ENCODE data around the gene STK40.

The STK40 gene

DNA sequence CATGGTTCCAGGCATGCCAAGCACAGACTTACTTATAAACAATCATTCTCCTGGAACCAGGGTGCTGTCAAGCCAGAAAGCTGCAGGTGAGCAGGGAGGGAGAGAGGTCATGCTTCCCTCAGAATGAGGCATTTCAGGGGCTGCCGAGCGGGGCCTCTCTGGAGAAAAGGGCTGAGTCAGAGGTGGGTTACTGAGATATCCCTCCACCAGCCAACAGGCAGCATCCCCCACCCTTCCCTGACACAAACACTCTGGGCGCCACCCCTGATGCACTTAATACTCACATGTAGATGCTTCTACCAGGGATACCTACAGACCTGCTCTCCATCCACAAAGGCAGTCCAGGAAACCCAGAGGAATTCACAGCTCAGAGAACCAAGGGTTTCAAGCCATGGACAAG is 13.1 kb downstream of the STK40 start:
- DNase-seq (ENCODE audit: low spot score) = no peak

DNA sequence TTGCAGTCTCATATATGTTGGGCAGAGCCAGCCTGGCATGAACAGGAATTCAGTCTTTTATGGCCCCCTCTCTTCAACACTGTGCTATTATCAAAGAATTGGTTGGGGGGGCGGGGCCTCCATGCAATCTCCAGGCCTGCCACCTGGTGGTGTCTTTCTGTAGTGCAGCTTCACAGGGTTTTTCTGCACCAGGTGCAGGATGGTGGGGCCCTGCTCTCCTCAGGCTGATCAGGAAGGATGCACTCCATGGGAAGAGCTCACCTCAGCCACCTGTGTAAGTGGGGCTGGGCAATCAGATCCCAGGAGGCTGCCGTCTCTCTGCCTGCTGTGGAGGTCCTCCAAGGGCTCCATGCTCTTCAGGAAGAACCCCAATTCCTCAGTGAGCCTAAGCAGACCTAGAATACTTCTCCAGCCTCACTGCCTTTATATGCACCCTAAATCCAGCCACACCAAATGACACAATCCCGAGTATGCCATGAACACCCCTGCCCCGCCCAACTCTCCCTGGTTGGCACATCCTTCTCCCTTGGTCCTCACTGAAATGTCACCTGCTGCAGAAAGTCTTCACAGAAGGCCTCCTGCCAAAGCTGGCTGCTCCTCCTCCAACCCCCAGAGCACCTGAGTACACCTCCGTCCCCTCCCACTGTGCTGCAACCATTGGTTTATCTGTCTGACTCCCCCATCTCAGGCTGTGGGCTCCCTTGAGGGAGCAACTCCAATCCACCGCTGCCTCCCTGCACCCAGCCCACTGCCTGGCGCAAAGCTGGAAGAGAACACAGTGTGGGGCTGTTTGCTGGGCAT is 16.5 kb downstream of the STK40 start:
- DNase-seq (ENCODE audit: low spot score) = peak; percentile 81

DNA sequence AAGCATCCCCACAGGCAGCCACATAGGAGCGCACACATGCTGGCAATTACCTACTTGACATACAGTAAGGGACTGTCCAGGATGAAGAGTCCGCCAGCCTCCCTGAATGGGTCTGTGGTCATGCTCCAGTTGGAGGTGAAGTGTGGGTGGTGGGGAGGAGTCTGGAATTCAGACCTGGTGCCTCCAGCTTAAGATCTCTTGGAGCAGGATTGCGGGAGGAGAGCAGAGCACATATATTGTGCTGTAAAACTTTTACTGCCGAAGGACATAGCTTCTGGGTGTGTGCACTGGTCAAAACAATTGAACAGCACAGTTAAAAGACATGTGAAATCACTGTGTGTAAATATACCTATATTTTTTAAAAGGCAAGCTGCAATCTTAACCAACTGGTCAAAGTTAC is 17.9 kb downstream of the STK40 start:
- DNase-seq (ENCODE audit: low spot score) = no peak

DNA sequence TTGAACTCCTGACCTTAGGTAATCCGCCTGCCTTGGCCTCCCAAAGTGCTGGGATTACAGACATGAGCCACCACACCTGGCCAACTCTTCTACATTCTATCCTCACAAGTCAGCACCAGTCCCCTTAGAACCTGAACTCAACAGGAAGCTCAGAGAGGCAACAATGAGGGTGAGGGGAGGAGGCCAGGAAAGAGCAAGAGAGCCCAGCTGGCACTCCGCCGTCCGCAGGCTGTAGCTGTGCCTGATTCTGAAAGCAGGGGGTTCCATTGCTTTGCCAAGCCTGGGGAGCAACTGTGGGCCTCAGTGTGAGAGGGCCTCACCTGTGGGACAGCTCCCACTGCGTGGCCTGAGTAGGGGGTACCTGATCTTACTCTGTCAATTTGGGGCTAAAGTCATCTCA is 18.7 kb downstream of the STK40 start:
- no peak for DNase-seq (ENCODE audit: low spot score)

DNA sequence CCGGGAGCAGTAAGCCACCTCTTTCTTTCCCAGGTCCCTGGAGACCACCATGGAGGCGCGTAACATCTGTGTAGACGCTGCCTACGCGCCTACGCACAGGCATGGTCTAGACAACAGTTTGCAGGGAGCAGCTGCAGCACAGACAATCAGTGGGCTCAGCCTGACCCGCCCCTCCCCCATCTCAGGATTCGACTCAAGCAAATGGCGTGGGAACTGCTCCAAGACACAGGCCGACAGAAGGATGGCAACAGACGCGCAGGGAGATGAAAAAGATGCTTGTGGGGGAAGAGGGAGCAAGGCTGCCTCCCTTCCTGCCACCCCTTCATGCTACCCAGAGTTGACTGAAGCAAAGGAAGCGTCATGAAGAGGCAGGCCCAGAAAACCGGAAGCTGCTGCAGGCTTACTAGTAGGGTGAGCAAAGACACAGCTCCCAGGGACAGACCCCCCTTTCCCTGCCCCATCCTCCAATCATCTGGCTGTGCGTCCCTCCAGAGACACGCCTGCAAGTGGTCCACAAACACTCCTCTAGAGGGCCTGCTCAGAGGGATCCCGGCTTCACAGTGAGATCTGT is 19.5 kb downstream of the STK40 start:
- peak; percentile 87 for DNase-seq (ENCODE audit: low spot score)

DNA sequence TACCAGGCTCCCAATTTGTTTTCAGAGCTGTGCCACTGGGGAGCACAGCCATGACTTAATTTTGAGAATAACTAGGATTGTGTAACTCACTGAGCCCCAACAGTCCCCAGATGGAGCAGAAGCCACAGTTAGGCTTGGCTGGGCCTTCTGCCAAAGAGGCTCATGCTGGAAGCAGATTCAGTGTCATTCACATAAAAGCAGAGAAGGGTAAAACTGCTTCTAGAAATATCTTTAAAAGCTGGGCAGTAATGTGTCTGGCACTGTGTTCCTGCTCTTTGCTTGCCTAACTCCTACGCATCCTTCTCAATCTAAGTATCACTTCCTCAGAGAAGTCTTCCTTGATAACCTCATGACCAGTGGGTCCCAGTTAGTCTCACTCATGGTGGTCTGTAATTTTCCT is 20.3 kb downstream of the STK40 start:
- peak; percentile 56 for DNase-seq (ENCODE audit: low spot score)

DNA sequence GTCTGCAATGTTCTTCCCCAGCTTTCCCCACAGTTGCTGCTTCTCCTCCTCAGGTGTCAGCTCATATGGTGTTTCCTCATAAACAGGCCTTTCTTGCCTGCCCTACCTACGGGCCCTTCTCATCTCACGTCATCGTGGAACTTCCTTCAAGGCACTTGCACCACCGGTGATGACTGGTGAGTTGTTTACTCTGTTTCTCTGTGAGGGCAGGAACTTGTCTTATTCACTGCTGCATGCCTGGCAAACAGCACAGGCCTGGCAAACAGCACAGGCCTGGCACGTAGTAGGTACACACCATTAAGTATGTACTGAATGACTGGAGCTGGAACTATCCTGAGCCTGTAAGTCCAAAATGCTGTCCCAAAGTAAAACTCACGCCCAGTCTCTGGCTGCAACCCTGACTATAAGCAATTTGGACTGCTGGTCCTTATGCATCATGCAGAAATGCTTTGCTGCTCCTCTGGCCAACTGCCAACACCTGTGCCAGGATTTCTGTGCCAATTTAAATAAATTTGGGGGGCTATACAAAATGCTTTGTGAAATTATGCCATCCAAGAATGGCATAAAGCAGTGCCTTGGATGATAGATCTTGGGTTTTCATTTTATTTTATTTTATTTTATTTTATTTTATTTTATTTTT is 25.7 kb downstream of the STK40 start:
- no peak for DNase-seq (ENCODE audit: low spot score)

DNA sequence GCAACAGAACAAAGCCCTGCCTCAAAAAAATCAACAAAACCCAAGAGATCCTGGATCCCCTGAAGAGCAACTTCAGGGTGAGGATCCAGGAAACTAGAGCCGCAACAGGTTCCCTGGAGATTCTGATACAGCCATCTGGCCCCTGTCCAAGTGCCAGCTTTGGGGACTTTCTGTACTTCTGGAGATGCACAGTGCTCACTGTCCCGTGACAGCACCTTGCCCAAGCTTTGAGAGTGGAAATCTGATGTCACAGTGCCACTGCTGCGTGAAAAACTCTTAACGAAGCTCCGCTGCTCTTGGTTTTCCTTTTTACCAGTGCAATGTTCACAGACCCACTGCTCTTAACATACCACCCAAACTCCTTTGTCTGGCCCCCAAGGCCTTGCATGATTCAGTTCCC is 26.3 kb downstream of the STK40 start:
- no peak for DNase-seq (ENCODE audit: low spot score)

DNA sequence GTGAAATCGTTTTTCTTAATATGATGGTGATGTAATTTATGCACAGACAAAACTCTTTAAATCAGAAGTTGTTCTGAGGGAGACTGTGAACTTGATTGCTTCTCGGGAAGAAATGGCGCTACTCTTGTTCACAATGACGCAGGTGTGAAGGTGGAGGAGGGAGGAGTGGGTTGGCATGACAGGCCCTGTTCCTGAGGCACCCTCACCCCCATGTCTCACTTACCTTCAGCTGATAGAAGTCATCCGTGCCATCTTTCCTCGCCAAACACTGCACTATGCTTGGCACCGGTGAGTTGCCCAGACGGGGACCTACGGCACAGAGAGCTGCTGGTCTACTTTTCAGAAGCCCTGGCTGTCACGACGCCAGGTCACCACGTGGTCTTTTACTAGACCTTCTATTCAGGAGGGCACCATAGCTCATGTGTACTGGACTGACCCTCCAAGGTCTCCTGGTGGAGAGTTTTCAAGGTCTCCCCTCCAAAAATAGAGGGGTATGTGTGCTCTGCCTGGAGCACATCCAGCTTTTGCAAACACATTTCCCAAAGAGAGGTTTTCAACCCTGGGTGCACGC is 27.1 kb downstream of the STK40 start:
- no peak for DNase-seq (ENCODE audit: low spot score)

DNA sequence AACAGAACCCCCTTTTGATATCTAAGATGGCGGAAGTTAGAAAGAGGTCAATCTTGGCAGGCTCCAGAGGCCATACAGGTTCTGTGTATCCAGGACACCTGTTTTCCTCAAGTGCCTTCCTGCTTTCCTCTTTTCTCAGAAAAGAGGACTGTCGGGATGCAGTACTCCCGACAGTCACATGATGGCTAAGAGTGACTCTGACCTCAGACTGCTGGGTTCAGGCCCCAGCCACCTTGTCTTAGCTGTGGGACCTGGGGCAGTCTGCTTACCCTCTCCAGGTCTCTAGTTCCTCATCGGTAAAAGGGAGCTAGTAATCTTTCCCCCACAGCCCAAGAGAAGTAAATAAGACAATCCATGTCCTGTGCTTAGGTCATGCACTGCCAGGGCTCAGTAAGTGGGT is 29.9 kb downstream of the STK40 start:
- no peak for DNase-seq (ENCODE audit: low spot score)

DNA sequence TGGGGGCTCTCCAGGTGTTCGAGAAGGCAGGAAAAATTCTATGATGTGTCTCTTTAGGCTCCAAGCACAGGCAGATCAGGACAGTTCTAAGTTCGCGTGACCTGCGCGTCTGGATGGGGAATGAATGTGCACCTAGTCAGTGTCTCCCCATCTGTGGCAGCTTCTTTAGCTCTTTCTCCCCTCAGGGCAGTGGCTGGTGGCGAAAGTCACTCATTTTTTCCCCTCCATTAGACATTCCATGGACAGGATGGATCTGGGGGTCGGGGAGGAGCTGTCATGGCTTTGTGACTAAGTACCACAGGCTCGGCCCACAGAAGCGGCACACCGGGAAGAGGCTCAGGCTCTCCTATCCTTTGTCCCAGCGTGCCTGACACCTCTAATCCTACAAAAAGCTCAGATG is 31.2 kb downstream of the STK40 start:
- DNase-seq (ENCODE audit: low spot score) = no peak

DNA sequence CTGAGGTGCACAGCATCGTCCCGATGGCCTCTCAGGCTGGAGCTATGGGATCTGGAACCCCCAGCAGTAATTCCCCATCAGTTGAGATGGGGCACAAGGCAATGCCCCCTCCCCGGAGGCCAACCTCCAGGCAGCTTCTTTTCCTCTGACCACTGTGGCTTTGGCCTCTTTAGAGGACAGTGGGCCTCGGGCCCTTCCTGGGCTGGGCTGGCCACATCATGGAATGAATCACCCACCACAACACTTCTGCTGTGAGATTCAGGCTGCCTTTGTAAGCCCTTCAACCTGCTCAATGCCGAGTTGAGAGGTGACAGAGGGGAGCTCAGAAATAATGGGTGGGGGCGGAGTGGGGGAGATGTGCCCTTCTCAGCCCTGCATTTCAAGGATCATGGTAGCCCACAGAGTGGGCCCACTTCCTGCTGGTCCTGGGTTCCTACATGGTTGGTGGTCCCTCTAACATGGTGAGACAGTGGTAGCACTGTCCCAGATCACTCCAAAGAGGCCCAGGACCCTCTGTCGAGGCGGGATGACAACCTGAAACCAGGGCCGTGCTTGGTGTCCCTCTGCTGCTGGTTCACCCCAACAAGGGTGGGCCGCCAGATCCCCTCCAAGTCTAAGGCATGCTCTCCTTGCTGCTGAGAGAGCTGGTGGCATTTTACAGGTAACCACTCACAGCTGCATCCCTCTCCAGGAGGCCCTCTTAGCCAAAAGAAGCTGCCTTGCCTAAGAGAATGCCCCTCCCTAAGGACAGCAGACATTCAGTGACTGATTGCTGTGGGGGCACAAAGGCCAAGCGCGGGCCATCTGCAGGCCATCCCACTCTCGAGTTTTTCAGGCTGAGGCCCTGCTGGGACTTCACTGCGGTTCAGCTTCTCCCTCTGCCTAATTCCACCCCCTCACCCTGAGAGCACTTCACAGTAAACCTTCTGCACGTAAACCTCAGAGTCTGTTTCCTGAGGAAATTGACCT is 32.5 kb downstream of the STK40 start:
- no peak for DNase-seq (ENCODE audit: low spot score)

DNA sequence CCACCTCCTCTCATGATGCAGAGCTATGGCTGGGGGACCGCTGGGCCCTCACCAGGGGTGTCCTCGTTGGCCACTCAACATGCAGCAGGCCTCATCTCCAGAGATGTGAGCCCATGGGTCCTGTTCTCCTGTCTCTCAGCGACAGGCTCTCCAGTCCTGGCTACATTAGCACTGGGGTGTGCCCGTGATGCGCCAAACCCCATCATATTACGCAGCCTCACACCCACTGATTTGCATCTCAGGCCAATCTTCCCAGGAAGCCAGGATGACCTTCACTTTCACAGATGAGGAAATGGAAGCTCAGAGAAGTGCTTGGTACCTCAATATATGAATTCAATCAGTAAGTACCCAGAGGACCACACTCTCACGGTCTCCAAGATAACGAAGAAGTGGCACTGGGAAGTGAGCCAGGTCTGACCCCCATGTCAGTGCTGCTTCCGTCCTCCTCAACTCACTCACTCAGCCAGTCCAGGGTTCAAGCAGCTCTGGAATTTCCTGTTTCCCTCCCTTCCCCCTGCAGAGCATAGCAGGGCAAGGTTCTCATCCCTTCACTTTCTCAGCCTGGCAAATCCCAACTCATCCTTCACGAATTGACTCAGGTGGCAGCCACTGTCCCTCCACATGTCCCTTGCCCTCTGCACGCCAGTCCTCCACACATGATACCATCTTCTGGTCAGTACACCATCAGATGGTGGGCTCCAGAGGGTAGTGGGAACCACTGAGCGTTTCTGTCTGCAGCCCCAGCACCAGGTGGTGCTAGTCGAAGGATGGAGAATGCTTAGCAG is 33.4 kb downstream of the STK40 start:
- no peak for DNase-seq (ENCODE audit: low spot score)

DNA sequence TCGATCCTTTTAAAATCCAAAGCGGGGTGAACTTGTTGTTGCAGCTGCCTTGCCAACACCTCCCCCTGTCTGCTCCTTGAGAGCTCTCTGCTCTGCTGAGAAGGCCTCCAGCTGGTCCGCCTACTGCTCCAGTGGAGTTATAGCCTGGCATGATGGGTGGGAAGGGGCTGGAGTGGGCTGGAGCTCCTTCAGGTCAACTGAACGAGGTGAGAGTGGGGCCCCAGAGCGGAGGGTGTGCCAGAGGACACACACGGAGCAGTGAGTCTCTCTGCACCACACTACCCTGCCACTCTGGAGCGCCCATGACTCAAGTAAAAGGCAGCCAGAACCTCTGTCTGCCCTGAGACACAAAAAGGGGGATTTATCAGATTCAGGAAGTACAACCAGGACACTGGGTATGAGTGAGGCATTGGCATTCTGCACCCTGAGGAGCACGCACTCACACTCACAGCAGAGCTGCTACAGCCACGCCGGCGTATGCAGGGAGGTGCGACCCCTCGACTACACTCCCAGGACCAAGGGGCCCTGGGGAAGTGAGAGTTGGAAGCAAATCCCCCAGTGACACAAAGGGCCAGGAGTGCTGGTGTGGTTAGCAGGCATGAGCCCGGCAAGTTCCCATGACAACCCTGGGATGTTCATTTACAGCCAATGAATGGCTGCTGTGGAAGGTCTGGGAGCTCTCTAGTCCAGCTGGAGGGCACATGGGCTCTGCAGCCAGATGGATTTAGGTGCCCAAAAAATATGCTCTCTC is 34.3 kb downstream of the STK40 start:
- DNase-seq (ENCODE audit: low spot score) = no peak

DNA sequence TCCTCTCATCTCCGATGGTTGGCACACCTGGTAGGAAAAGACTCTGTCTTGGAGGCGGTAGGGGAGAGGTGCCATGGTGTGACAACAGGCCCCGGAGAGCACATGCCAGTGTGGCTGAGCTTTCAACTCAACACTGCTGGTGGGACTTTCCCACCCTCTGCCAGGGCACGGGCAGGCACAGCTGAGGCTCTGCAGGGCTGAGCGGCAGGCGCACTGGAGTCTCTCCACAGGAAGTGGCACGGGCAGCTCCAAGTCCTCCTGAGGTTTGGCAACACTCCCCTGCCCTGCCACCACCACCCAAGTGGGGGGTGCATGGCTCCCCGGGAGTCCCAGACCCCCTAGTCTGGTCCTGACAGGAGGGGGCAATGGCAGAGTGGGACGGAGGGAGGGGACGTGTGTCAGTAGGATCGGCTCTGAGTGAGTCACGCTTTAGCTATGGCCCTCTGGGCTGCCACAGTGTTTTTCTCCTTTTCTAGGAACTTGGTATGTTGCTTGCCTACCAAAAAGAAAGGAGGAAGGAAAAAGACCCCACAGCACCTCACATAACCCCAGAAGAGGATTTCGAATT is 35.0 kb downstream of the STK40 start:
- DNase-seq (ENCODE audit: low spot score) = no peak

DNA sequence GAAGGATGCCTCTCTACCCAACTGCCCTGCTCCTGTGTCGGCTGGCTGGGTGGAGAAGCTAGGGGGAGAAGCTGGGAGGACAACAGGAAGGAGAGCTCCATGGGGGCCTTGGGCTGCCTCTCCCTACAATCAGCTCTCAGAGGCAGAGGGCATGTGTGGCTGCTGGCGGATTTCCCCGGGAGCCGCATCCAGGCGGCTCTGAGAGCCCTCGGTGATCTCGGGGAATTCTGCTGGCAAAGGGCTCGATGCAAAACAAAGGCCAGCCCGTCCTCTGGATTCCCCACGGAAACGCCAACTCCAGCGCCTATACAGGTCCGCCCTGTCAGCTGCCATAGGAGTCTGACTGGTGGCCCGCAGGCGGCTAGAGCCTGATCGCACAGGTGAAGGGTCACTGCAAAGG is 35.9 kb downstream of the STK40 start:
- no peak for DNase-seq (ENCODE audit: low spot score)

DNA sequence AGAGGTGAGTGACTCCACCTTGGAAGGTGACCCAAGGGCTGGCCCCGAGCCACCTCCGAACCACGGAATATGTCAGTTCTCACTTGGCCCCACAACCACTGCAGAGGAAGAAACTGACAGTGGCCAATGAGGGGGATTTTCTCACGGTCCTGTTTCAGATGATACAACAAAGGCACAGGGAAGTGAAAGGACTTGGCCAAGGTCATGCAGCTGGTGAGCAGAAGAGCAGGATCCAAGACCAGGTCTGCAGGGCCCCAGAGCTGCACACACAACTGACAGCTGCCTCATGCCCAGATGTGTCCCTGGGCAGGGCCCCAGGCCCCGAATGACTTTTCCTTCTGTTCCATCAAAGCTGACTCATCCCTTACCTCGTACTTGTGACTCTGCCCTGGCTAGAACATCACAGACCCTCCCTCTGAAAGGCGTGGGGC is 36.5 kb downstream of the STK40 start:
- no peak for DNase-seq (ENCODE audit: low spot score)

DNA sequence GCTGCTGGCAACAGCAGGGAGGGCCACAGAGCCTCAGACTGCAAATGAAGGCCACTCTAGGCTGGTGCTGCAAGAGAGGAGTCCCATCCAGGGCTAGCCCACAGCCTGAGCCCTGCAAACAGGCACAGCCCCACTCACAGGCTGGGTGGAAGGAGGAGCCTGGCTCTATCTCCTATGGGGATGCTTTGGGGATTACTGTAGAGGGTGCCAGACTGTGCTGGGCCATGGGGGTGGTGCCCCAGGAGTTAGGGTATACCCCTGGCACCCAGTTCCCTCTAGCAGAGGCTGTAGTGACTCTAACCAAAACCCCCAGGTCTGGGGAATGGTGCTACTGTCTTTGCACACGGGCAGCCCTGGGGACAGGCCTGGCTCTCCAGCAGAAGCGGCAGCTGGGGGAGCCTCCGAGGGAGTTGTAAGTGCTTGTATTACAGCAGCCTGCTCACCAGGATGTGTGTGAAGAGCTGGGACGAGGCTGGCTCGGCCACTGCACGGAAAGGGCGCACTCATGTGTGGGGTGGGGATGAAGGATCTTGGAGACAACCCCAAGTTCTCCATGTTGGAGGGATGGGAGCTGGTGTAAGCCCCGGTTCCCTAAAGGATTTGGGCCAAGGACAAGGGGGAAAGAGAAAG is 38.9 kb downstream of the STK40 start:
- DNase-seq (ENCODE audit: low spot score) = peak; percentile 86

DNA sequence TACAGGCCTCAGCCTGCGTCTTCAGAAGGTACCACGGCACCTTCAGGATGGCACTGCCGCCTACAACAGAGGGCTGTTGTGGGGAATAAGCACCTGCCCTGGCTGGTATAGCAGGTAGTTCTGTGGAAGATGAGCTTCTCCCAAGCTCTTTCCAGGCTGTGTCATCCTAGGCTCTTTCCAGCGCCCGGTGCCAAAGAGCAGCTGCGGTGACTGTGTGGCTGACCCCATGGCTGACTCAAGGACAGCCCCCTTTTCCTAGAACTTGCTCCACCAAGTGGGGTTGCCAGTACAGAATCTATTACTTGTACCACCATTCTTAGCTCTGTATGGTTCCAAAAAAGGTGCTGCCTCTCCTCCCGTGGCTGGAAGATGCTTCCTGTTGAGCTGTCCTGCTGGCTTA is 40.4 kb downstream of the STK40 start:
- no peak for DNase-seq (ENCODE audit: low spot score)

DNA sequence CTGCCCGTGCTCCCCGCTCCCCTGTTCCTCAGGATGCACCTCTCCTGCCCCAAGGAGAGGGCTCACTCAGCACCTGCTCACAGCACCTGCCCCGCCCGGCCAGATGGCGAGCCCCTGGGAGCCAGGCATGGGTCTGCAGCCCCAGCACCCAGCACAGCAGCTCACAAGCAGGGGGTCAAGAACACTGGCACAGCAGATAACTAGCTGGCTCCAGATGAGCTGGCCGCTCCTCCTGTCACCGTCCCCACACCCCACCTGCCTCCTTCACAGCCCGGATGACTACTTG is 41.4 kb downstream of the STK40 start:
- DNase-seq (ENCODE audit: low spot score) = no peak
